Transverse colon (tissue), 4 donors: ENCODE results near the gene ACAD8.

Experiments
- CTCF ChIP-seq, 5 experiments: fragments of 200-600 bp in 3 of 5; fragments of 450-650 bp in 2 of 5; sonication (generic) in 3 of 5; IDR thresholded peaks; 1 replicate in 2 of 5; 2 replicates in 3 of 5; pipeline ENCODE4 v1.5.1; 2016 to 2017; ENCODE audit warnings: antibody characterized with exemption in 5 of 5, inconsistent platforms in 3 of 5, mild to moderate bottlenecking in 2 of 5, moderate library complexity in 1 of 5
- EP300 ChIP-seq: sonication (generic); formaldehyde crosslinking; IDR thresholded peaks from one replicate; pipeline ENCODE4 v1.6.1; 2017; ENCODE audit warnings: antibody characterized with exemption, low read depth
- POLR2A ChIP-seq: fragments of 450-650 bp; IDR thresholded peaks from one replicate; pipeline ENCODE4 v1.6.1; 2016; ENCODE audit warnings: antibody characterized with exemption, mild to moderate bottlenecking, moderate library complexity
- POLR2AphosphoS5 ChIP-seq, 3 donors: sonication (generic); formaldehyde crosslinking; IDR thresholded peaks; one replicate each; pipeline ENCODE4 v1.6.1; 2016; ENCODE audit warnings: antibody characterized with exemption in 3 of 3

- TF ChIP-seq CTCF (IDR thresholded peaks at IDR 0.05) (no peak), POLR2A (no peak), POLR2AphosphoS5 (IDR thresholded peaks at IDR 0.05) (no peak), EP300 (no peak)
Measured at GRCh38 chr11:134229126-134229790, 24.1 kb upstream of the ACAD8 start.
